Heart left ventricle (tissue), 16 donors: ENCODE data around the gene FAM221B. TPM values are rescaled to one million over a fixed set of nuclear protein-coding genes. Genes with fewer than 3 reads are reported as not detected.
A peak's percentile ranks its signal among the peaks of the same experiment; 100 is the strongest.

Experiments used
- ATAC-seq, 4 donors: fragments of 200-7000 bp; cut with Tn5 transposase; one replicate each; pipeline ENCODE4 v1.9.1; 2020 to 2022; ENCODE audit warnings: moderate library complexity in 4 of 4, mild to moderate bottlenecking in 3 of 4, moderate number of reproducible peaks in 1 of 4
- DNase-seq, 5 donors: peaks; one replicate each; pipeline ENCODE4 v3.0.0-alpha.2; 2020
- H3K27ac ChIP-seq, 12 donors: fragments of 200-600 bp; sonication (generic) in 4 of 12; one replicate each; pipeline versions ENCODE4 v1.5.0 to v1.8.0; 2016 to 2022; ENCODE audit warnings: mild to moderate bottlenecking in 2 of 12
- H3K27me3 ChIP-seq, 9 donors: fragments of 200-600 bp; sonication (generic) in 2 of 9; one replicate each; pipeline versions ENCODE4 v1.5.1 to v1.8.0; 2016 to 2022; ENCODE audit warnings: mild to moderate bottlenecking in 3 of 9
- H3K36me3 ChIP-seq, 9 donors: fragments of 200-600 bp; sonication (generic) in 2 of 9; one replicate each; pipeline versions ENCODE4 v1.5.0 to v1.8.0; 2018 to 2022; ENCODE audit warnings: mild to moderate bottlenecking in 2 of 9
- H3K4me1 ChIP-seq, 12 donors: fragments of 200-600 bp; sonication (generic) in 4 of 12; one replicate each; pipeline versions ENCODE4 v1.5.0 to v1.8.0; 2016 to 2022; ENCODE audit warnings: mild to moderate bottlenecking in 3 of 12
- H3K4me3 ChIP-seq, 12 donors: fragments of 200-600 bp; sonication (generic) in 4 of 12; one replicate each; pipeline versions ENCODE4 v1.5.0 to v1.8.0; 2017 to 2022; ENCODE audit warnings: mild to moderate bottlenecking in 9 of 12, moderate library complexity in 4 of 12
- H3K9me3 ChIP-seq, 12 donors: fragments of 200-600 bp; sonication (generic) in 4 of 12; one replicate each; pipeline versions ENCODE4 v1.5.0 to v1.8.0; 2016 to 2022; ENCODE audit warnings: mild to moderate bottlenecking in 1 of 12
- CTCF ChIP-seq, 12 donors: fragments of 200-600 bp; sonication (generic) in 4 of 12; IDR thresholded peaks; one replicate each; pipeline versions ENCODE4 v1.5.0 to v1.8.0; 2018 to 2022; ENCODE audit warnings: antibody characterized with exemption in 12 of 12, mild to moderate bottlenecking in 5 of 12
- POLR2A ChIP-seq, 2 donors: fragments of 450-650 bp; IDR thresholded peaks; one replicate each; pipeline ENCODE4 v1.6.1; 2017; ENCODE audit warnings: antibody characterized with exemption in 2 of 2, mild to moderate bottlenecking in 2 of 2, moderate library complexity in 2 of 2
- WGBS, 4 donors: extraction: QIAGEN DNeasy Blood & Tissue Kit in 2 of 4; methylation state at CpG; one replicate each; pipeline versions ENCODE4 v1.1.5 to v1.1.7; 2013 to 2018; 5-methylcytosine and 5-hydroxymethylcytosine counted together
- intact Hi-C, 10 donors: fragments of 100-400 bp; cut with DNase I; formaldehyde crosslinking; loops; one replicate each; pipeline versions ENCODE4 v1.11.1 to v1.14.2; 2022
- polyA plus RNA-seq, 2 donors: library from polyadenylated mRNA; stranded (reverse); fragments of 200-250 nt; gene quantifications; one replicate each; pipeline ENCODE4 v1.2.3, GENCODE V29; 2013
- total RNA-seq, 9 donors: library from RNA; depleted of rRNA in 2 of 9; stranded (reverse); fragments of >200 nt in 2 of 9; fragmentation: NEBNext Ultra II Directional in 3 of 9; extraction: Animal tissue kit (Norgen Biotek cat#: 25700) in 3 of 9; gene quantifications; one replicate each; pipeline versions ENCODE4 v1.1.0 to v1.2.4, GENCODE V29; 2016 to 2023
- donor health status: ischemic (EF 13 %, LVEDD 7.1; RV severe dilation, severe dysfunction).
- donor health status: healthy with polysubstance abuse.
- donor health status: DM: no; HTN: yes; CAD: no.
- donor health status: DM: no; HTN: no; CAD: no.
- donor health status: ischemic (EF 25% LVEDD 6.9; RV normal size, moderate dysfunction).
- donor health status: ischemic (EF 25% LVEDD 5.7; RV mildly dilated, moderate dysfunction).
- donor health status: healthy.
- donor health status: DM: yes; HTN: yes; CAD: no.
- donor health status: ischemic (EF 35%, LVEDD 5.7; RV mildly dilated, moderate dysfunction).
- donor health status: nonischemic (EF 11% LVEDD 7.7; RV severe dilation, severe dysfunction).
- donor health status: DM: yes; HTN: yes; CAD: no.
- donor health status: PGD.
- donor health status: ischemic (EF 29% LVEDD 5.4; RV normal size, mild dysfunction).
- donor health status: nonischemic (EF 23%, LVEDD 6.1; RV moderate dilation, normal function).

FAM221B gene
- total and polyA plus RNA-seq, 11 donors: not detected

- peaks cover 0 to 23% (median 0%) of the 10 kb centered on the region in 12 donors for H3K4me1 ChIP-seq
- H3K27me3 ChIP-seq: peaks cover 0 to 24% (median 0%) of the 10 kb centered on the region in 9 donors
- TF ChIP-seq POLR2A (IDR thresholded peaks at IDR 0.05) (no peak), CTCF (IDR thresholded peaks at IDR 0.05) (no peak)
- no peak overlapping the region for H3K27ac ChIP-seq
- ATAC-seq (peak; percentile 34 to 49 (median 38)), DNase-seq (peak in 2 of 5 donors; percentile 51 to 56)
- H3K9me3 ChIP-seq: no peaks in the 10 kb centered on the region
- H3K4me3 ChIP-seq: no peak overlapping the region
- WGBS, 4 donors: 55 to 67% (median 64%) methylated on average over 11 to 16 of the region's 16 CpGs
- no peaks in the 10 kb centered on the region for H3K36me3 ChIP-seq
- intact Hi-C loops: no loop called here
Observed at GRCh38 chr9:35859310-35859989, 30.9 kb upstream of the FAM221B start.

- Histone ChIP-seq H3K27ac (no peak overlapping the region), H3K4me3 (no peak overlapping the region), H3K36me3 (peaks cover 0 to 9% (median 0%) of the 10 kb centered on the region in 9 donors), H3K27me3 (peaks cover 0 to 24% (median 0%) of the 10 kb centered on the region in 9 donors), H3K9me3 (no peaks in the 10 kb centered on the region), H3K4me1 (peaks cover 0 to 23% (median 0%) of the 10 kb centered on the region in 12 donors)
- intact Hi-C loops: no loop called here
- TF ChIP-seq POLR2A (IDR thresholded peaks at IDR 0.05) (no peak), CTCF (IDR thresholded peaks at IDR 0.05) (no peak)
- DNase-seq (no peak), ATAC-seq (peak in 3 of 4 donors; percentile 11 to 34 (median 16))
- 64 to 77% (median 71%) methylated on average over 5 of the region's 5 CpGs for WGBS, 4 donors
Observed at GRCh38 chr9:35858458-35858857, 29.9 kb upstream of the FAM221B start.

- Histone ChIP-seq H3K27ac (no peak overlapping the region), H3K36me3 (peaks cover 0 to 10% (median 0%) of the 10 kb centered on the region in 9 donors), H3K9me3 (no peaks in the 10 kb centered on the region), H3K4me1 (peaks cover 0 to 20% (median 0%) of the 10 kb centered on the region in 12 donors), H3K4me3 (no peak overlapping the region), H3K27me3 (peaks cover 0 to 25% (median 0%) of the 10 kb centered on the region in 9 donors)
- intact Hi-C loops: no loop called here
- WGBS, 4 donors: 81 to 91% (median 86%) methylated on average over 5 of the region's 5 CpGs
- TF ChIP-seq POLR2A (IDR thresholded peaks at IDR 0.05) (no peak), CTCF (IDR thresholded peaks at IDR 0.05) (no peak)
- DNase-seq (no peak), ATAC-seq (no peak)
Observed at GRCh38 chr9:35856882-35857281, 28.4 kb upstream of the FAM221B start.

- no peaks in the 10 kb centered on the region for H3K9me3 ChIP-seq
- 77 to 87% (median 82%) methylated on average over 3 of the region's 3 CpGs for WGBS, 4 donors
- TF ChIP-seq POLR2A (IDR thresholded peaks at IDR 0.05) (no peak), CTCF (IDR thresholded peaks at IDR 0.05) (no peak)
Observed at GRCh38 chr9:35856206-35856605, 27.7 kb upstream of the FAM221B start.

More at GRCh38 chr9:35856206-35856605, 27.7 kb upstream of the FAM221B start:
- H3K27ac ChIP-seq: no peak overlapping the region
- peaks cover 0 to 10% (median 0%) of the 10 kb centered on the region in 9 donors for H3K36me3 ChIP-seq
- DNase-seq (no peak), ATAC-seq (no peak)
- peaks cover 0 to 20% (median 0%) of the 10 kb centered on the region in 12 donors for H3K4me1 ChIP-seq
- peaks cover 0 to 19% (median 0%) of the 10 kb centered on the region in 9 donors for H3K27me3 ChIP-seq
- no peak overlapping the region for H3K4me3 ChIP-seq
- intact Hi-C loops: no loop called here
